NCI-H748 treated with DMSO at 0.1 percent for 48 hours (cell line): ENCODE measurements around the gene KCNQ1.

Source experiments
- DNase-seq: peaks from one replicate; lab custom pipeline; 2025; lab: John Stamatoyannopoulos, UW

Gene KCNQ1

DNA sequence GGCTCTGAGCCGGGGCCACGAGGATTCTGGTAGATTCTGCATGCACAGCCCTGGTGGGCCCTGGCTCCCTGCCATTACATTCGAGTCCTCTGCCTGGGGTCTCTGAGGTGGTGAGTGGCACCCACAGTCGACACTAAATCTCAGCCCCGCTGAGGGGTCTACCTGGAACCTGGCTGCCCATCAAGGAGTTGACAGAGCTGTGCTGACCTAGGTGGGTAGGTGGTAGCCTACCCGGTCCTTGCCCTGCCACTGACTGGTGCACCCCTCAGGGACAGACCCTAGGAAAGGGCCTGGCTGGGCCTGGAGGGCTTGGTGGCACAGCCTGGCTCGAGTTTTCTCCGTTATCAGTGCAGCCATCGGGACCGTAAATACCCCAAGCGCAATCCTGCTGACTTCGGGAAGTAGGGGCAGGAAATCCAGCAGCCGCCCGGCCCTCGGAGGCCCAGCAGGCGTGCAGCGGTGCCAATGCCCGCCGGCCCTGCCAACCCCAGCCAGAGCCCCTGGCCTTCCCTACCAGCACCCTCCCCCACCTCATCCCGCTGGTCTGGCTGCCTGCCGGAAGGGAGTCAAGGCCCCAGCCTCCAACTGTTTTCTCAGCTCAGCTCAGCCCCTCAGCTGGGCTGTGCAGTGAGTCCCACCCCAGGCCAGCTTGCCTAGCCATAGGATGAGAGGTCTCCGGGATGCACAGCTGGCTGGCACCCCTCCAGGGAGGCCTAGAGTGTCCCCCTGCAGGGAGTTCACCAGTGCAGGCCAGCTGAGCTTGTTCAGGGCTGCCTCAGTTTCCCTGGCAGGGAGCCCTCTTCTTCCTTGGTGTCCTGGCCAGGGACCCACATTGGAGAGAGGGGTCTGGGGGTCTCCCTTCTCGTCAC lies 335.4 kb downstream of the KCNQ1 start:
- no peak for DNase-seq

DNA sequence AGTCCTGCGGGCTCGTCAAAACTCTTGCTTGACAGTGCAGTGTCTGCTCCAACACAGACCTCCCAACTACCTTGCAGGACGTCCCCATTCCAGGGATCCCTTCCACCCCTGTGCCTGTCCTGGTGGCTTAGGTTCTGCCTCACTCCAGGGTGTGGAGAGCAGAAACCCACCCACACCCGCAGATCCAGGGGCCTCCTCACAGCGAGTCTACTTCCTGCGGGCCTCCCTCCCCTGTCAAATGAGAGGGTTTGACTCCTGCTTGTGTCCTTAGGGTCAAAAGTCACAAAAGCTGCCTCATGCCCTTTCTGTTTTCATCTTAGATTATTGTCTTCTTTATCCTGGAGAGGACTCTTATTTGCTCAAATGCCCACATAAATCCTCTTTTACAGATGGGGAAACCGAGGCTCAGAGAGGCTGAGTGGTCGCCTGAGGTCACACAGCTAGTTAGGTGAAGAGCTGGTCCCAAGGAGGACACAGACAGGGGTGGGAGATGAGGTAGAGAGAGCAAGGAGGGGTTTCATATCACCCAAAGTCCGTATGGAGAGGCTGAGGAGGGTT lies 336.1 kb downstream of the KCNQ1 start:
- DNase-seq, result no peak

DNA sequence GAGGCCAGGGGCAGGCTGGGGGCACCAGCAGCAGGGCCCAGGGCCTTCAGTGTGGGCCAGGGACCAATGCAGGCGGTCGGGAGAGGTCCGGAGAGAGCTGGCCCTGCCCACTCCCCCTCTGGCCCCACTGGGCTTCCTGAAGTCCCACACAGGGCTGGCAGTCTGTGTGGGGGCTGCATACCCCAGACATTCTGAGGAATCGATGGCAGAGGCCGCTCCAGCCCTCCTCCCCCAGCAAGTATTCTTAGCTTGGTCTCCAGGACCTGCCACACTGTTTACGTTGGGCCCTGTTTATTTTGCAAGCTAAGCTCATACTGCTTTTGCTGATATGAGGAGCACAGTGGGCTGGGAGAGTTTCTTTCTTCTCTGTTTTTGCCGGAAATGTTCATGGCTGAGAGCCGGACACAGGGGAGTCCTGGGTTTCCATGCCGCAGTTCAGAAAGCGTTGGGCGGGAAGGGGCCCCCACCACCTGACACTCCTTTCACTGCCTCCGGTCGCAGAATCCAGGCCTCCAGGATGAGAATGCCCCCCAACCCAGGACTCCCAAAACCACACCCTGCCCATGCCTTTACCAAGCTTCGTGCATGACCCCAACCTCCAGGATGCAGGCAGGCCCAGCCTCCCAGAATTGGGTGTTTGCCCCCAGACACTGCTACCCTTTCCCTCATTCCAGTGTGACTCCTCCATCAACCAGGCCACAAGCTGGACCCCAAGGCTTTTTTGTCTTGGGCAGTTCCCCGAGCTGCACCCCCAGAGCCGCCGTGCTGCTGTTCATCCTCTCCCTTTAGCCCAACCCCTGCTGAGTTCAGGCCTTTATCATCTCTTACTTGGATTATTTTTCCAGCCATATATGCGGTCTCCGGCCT lies 336.8 kb downstream of the KCNQ1 start:
- no peak for DNase-seq

DNA sequence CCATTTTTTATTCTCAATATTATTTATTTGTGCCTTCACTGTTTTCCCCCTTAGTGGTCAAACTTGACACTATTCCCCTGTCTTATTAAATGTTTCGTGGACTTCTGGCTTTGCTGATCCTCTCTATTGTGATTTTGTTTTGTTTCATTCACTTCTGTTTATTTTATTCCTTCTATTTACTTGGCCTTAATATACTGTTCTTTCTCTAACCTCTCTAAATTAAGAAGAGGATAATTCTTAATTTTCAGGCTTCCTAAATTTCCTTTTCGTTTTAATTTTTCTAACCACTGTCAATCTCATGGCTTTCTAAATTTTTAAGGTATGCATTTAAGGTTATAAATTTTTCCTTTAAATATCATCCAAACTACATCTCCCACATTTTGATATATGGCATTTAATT lies 338.0 kb downstream of the KCNQ1 start:
- no peak for DNase-seq

DNA sequence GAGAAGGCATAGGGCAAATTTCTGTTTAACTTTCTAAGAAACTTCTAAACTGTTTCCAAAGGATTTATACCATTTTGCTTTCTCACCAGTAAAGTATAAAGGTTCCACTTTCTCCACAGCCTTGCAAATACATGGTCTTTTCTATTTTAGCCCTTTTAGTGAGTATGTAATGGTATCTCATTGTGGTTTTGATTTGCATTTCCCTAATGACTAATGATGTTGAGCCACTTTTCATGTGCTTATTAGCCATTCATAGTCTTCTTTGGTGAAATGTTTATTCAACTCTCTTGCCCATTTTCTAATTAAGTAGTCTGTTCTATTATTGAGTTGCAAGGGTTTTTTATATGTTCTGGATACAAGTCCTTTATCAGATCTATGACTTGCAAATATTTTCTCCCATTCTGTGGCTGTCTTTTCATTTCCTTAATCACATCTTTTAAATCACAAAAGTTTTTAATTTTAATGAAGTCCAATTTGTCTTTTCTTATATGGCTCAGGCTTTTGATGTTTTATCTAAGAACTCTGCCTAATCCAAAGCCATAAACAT lies 338.8 kb downstream of the KCNQ1 start:
- DNase-seq, result no peak

DNA sequence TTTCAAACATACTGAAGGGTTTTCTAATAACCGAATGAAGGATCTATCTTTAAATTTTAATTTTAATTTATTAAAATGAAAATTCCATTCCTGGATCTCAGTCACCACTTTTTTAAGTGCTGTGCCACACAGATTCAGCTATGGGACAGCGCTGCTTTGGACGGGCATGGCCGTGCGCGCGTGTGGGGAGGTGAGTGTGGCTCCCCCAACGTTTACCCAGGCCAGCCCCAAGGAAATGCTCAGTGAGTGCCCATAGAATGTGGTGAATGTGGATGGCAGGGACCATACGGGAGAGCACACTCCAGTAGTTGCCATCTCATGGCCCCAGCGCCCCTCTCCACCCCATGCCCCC lies 343.0 kb downstream of the KCNQ1 start:
- DNase-seq, result no peak

DNA sequence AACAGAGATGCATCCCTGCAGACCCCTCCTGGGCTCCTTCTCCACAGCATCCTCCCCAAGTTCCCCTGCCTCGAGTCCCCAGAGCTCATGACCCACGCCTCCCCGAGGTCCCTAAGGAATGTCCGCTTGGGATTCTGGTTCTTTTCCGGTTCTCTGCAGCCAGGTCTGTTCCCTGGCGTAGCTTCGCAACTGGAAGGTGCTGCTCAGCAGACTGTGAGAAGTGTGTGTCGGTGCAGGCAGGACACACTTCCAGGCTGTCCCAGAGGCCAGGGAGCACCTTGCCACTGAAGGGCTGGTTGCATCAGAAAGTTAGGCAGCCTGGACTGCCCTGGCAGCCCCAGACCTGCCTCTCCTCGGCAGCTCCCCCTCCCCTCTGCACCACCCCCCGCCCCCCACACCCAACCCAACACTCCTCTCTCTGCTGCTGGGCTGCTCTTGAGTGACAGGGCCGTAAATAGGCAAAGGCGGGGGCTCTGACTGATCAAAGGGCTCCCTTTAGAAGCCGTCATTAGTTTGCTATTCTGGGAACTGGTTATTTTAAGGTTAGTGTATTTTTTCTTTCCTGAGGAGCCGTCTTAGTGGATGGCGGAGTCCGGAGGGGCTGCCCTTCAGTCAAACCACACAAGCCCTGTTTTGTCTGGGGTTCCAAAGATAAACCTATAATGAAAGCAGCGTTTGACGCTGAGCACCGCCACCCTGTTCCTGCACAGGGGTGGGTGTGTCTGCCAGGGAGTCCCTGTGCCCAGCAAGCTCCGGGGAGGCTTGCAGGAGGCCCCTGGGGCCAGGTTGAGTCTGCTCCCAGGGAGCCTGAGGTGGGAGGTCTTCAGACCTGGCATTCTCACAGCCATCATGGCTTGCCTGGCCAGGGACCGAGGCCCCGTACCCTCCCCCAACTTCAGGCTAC lies 343.6 kb downstream of the KCNQ1 start:
- no peak for DNase-seq

DNA sequence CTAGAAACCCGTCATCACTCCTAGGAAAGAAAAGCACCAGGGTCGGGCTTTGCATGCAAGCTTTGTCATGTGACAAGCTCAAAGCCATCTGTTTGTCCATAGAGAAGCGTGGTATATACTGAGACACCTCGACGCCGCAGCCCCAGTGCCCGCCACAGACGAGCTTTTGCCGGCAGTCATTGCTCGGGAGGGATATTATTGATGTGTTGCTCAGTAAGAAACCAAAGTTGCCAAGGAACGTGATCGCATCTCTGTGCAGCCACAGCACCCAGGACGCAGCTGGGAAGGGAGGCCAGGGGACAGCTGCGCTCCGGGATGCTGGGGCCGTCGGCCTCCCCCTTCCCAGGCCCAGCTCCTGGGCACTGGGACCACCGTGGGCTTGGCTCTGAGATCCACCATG lies 344.5 kb downstream of the KCNQ1 start:
- DNase-seq, result no peak

DNA sequence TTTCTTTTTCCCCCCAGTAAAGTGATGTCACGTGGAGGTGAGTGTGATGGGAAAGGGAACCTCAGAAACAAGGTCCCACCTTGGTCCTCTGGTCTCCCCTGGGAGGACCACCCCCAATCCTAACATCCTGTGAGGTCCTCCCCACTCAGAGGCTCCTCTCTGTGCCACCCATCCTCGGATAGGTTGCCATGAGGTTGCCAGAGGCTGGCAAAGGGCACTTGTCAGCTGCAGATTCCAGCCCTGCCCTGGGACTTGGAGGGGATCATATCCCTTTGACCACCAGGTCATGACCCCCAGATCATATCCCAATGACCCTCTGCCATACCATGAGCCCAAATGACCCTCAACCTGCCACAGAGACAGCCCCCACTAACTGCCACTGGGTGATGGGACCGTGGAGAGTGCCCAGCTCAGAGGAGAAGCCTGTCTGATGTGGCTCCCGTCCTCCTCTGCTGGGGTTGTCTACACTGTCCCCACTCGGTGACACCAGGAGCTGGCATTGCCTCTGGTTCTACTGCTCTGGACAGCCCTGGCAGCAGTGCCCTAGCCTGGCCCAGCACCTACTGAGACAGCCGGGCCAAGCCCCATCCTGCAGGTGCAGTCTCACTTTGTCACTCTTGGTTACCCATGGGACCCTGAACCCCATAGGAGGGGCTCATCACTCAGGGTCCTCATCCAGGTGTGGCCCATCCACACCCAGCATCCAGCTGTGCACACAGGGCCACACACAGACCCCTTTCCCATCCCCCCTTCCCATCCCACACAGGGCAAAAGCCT lies 345.2 kb downstream of the KCNQ1 start:
- no peak for DNase-seq

DNA sequence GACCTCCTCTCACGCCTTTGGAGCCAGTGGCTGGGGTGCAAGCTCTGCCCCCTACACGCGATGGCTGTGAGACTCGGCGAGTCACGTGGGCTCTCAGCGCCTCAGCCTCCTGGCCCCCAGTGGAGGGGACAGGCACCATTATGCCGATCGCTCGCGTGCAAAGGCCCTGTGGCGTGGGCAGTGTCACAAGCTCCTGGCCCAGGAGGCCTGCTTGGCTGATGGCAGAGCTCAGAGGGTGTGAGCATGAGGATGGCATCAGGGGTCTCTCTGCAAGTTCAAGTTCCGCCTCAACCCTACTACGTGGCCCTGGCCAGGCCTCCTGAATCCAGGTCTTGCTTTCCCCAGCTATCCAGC lies 345.7 kb downstream of the KCNQ1 start:
- DNase-seq, result no peak

DNA sequence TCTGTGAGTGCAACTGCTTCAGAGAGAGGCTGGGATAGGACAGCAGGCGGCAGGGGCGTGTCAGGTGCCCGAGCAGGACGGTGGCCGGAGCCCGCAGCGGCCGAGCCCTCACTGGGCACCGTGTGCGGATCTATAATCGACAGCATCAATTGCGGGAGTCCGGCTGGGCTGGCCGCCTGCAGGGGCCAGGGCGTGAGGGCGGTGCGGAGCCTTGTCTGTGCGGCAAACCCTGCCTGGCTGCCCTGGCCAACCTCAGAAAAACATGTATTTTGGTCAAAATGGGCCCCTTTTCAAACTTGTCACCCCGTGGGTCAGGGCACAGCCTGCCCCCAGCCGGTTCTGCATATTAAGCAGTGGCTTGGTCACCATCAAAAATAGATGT lies 346.3 kb downstream of the KCNQ1 start:
- no peak for DNase-seq

DNA sequence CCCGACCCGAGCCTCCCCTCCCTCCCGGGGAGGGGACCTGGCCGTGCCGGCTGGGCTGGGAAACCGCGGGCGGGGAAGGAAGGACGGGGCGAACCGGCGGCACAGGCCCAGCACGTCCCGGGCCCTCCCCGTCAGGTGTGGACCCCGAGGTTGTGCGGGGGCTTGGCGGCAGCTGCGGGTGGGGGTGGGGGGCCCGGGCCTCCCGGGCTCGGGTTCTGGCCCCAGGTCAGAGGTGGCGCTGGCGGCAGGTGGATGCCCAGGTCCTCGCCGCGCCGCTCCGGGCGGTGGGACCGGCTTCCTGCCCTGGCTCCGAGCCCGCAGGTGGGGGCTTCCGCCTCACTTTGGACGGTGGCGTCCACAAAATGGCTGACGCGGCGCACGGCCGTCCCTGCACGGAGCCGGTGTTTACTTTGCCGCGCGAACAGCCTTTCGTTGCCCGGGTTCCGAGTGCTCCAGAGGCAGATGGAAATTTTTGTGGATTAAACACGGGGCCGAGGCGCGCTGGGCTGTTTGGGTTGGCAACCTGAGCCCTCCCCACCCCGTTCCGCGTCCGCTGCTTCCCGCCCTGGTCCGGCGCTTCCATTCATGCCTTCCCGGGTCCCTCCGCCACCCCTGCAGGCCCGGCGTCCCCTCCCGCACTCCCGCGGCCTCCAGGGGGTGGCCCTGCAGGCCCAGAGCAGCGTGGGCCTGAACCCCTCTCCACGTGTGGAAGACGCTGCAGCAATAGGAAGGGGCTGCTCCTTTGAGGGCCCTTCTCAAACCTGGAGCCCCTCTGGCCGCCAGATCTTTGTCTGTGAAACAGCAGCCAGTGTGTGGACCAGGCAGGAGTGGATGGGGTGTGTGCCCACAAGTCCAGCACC lies 346.9 kb downstream of the KCNQ1 start:
- no peak for DNase-seq

DNA sequence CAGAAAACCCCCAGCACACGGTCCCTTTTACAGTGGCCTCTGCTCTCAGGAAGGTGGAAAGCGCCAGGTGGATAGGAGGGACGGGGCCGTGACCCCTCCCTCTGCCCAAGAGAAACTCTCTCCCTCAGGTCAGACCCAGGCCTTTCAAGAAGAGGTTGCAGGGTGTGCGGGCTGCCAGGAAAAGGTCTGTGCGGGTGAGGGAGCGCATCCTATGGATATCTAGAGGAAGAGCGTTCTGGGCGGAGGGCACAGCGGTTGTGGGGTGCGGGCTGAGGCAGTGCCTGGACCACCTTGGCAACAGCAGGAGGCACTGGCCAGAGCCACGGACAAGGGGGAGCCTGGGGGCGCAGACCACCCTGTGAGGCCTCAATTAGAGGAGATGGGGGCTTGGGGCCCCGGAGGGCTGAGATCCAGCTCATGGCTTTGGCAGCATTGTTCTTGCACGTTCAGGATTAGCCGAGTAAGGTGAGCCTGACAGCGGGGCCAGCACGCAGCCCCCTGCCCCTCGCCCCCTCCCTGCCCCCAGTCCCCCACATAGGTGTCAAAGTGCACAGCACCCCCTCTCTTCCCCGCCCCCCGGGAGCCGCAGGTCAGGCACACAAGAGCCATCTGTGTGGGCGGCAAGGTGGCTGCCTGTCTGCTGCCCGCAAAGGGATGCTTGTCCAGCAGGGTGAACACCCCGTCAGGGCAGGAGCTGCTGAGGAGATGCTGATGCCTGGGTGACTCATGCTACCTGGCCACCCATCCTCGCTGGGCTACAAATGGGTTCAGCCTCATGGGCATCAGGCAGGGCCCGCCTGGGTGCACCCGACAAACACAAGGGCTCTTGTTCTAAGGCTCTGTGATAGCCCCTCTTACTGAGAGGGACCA lies 347.8 kb downstream of the KCNQ1 start:
- DNase-seq, result no peak

DNA sequence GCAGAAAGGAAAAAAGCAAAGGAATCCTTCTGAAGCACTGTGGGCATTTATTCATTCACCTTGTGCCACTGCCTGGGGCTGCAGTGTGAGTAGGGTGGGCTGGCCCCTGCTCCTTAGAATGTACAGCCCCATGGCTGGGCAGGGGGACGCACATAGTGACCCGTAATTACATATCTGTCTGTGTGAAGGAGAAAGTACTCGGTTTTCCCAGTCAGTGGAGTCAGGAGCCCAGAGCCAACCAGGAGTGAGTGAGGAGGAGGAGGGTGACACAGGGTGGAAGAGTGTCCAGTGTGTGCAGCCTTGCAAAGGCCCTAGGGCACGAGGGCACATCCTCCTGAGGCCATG lies 348.9 kb downstream of the KCNQ1 start:
- no peak for DNase-seq

DNA sequence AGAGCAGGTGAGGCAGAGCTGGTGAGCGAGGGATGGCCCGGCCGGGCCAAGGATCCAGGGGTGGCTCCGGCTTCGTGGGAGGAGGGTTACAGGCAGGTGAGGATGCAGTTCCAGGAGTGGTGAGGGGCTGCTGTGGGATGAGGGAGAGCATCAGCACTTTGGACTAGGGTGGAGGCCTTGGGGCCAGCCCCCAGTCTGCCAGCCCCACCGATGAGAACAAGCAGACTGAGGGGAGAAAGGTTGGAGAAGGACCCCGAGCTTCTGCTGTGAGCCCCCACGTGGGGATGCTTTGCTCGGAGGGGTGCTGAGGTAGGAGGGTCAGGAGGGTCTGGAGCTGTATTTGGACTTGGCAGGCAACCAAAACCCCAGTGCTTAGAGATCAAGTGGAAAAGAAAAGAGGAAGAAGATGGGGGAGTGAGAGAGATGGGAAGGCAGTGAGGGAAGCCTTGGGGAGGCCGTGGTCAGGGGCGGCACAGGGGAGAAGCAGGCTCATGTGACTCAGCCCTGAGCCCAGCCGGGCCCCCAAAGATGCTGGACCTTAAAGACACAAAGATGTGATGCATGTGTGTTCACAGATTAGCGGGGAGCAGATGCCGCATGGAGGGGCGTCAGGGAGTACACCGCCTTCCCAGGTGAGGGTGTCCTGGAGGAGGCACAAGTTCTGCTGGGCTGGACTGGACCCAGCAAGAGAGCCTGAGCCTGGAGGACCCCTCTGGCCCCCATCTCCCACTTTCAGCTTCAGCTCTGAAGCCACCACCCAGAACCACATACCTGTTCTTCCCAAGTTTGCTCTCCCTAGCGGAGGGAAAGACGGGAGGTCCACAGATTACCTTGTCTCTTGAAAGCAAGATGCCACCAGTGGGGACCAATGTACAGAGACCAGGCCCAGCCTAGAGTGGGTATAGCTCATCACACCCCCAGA lies 349.5 kb downstream of the KCNQ1 start:
- no peak for DNase-seq

DNA sequence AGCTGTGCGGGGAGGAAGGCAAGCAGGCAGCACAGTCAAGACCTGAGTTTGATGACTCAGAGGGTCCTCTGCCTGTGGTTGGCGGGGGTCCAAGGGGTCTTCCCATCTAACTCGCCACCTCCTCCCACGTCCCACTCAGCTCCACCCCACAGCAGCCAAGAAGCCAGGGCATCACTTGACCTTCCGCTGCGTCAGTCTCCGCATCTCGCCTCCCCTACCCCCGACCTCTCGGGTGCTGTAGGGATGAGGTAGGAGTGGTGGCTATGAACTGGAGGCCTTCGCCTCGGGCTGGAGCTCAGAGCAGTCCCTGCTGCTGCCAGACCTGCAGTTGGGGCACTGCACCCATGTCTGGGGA lies 350.1 kb downstream of the KCNQ1 start:
- no peak for DNase-seq

DNA sequence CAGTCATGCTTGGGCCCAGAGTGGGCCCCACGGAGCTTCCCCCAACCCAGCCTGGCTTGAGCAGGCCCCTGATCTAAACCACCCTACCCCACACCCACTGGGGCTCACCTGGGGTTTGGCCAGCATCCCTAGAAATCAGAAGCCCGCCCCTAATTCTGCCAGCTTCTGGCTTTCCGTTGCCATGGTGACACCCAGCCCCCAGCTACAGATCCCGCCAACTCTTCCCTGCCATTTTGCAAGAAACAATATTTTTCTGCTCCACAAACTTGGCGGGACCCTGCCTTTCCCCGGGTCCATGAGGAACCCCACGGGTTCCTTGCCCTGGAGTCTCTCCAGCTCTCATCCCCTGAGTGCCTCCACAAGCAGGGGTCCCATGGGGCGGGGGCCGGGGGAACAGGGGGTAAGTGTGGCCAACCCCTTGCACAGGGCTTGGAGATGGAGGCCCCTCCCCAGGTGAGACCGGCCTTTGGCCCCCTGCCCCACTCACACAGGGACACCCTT lies 350.7 kb downstream of the KCNQ1 start:
- no peak for DNase-seq

DNA sequence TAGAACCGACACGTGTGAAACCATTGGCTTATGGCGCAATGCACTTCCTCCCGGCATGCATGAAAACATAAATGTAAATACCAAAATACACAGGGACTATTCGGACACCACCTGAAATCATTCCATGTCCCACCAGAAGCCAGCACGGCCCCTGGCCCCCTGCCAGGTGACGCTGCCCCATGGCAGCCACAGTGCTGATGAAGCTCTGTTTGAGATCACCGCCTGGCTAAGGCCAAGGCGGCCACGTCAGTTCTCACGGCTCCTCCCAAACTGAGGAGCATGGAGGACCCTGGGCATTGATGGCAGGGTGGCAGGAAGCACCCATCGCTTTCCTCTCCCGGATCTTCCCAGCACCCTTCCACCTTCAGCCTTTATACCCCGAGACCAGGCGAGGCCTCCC lies 351.3 kb downstream of the KCNQ1 start:
- no peak for DNase-seq
